Sigmoid colon (tissue), 4 donors: ENCODE data around the gene HMX1.

Experiments used
- EP300 ChIP-seq, 4 donors: sonication (generic); formaldehyde crosslinking; IDR thresholded peaks; one replicate each; pipeline ENCODE4 v1.6.1; 2017; ENCODE audit warnings: antibody characterized with exemption in 4 of 4
- POLR2A ChIP-seq, 2 donors: fragments of 450-650 bp; IDR thresholded peaks; one replicate each; pipeline ENCODE4 v1.6.1; 2016; ENCODE audit warnings: antibody characterized with exemption in 2 of 2, mild to moderate bottlenecking in 2 of 2, moderate library complexity in 2 of 2
- POLR2AphosphoS5 ChIP-seq, 4 donors: sonication (generic); formaldehyde crosslinking; IDR thresholded peaks; one replicate each; pipeline ENCODE4 v1.6.1; 2017; ENCODE audit warnings: antibody characterized with exemption in 4 of 4
- TF ChIP-seq, protein P1 (sequence below), 4 experiments: fragments of 450-650 bp in 3 of 4; fragments of 200-600 bp in 1 of 4; IDR thresholded peaks; one replicate each; pipeline ENCODE4 v1.5.1; 2016 to 2019; ENCODE audit warnings: antibody characterized with exemption in 4 of 4, mild to moderate bottlenecking in 3 of 4, moderate library complexity in 2 of 4

DNA sequence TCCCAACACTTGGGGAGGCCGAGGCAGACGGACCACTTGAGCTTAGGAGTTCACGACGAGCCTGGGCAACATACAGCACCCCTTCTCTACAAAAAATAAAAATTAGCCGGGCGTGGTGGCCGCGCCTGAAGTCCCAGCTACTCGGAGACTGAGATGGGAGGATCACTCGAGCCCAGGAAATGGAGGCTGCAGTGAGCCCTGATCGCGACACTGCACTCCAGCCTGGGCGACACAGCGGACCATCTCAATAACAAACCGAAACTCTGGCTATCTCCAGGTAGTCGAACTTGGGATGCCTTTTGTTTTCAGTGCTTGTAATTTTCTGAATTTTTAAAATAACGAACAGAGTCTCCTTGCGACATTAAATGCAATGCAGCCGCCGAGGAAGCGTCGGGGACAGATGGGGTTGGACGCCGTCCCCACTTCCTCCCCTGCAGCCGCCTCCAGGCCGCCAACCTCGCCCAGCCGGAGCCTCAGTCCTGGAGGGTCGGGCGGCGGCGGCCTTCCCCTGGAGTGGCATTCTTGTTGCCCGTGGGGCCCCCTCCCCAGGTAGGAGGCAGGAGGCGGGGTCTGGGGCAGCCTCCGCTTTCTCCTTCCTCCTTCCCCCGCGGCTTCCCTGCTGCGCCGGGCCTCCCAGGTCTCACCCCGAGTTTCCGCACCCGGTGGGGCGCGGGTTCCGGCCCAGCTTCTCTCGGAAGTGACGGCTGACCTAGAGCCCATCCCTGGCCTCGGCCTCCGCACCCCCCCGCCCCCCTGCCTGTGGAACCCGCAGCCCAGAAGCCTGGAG lies 14.6 kb downstream of the HMX1 start:
- no peak for TF ChIP-seq EP300 (IDR thresholded peaks at IDR 0.05)
- TF ChIP-seq, protein P1, sequence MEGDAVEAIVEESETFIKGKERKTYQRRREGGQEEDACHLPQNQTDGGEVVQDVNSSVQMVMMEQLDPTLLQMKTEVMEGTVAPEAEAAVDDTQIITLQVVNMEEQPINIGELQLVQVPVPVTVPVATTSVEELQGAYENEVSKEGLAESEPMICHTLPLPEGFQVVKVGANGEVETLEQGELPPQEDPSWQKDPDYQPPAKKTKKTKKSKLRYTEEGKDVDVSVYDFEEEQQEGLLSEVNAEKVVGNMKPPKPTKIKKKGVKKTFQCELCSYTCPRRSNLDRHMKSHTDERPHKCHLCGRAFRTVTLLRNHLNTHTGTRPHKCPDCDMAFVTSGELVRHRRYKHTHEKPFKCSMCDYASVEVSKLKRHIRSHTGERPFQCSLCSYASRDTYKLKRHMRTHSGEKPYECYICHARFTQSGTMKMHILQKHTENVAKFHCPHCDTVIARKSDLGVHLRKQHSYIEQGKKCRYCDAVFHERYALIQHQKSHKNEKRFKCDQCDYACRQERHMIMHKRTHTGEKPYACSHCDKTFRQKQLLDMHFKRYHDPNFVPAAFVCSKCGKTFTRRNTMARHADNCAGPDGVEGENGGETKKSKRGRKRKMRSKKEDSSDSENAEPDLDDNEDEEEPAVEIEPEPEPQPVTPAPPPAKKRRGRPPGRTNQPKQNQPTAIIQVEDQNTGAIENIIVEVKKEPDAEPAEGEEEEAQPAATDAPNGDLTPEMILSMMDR (IDR thresholded peaks at IDR 0.05): no peak
- no peak for TF ChIP-seq POLR2A (IDR thresholded peaks at IDR 0.05)
- no peak for TF ChIP-seq POLR2AphosphoS5 (IDR thresholded peaks at IDR 0.05)
